Heart left ventricle (tissue), 16 donors: Measurements from ENCODE around the gene PHACTR1. TPM values are rescaled to one million over a fixed set of nuclear protein-coding genes. Genes with fewer than 3 reads are reported as not detected.

Source experiments
- ATAC-seq, 4 donors: fragments of 200-7000 bp; cut with Tn5 transposase; one replicate each; pipeline ENCODE4 v1.9.1; 2020 to 2022; ENCODE audit warnings: moderate library complexity in 4 of 4, mild to moderate bottlenecking in 3 of 4, moderate number of reproducible peaks in 1 of 4
- DNase-seq, 5 donors: peaks; one replicate each; pipeline ENCODE4 v3.0.0-alpha.2; 2020
- H3K27ac ChIP-seq, 12 donors: fragments of 200-600 bp; sonication (generic) in 4 of 12; one replicate each; pipeline versions ENCODE4 v1.5.0 to v1.8.0; 2016 to 2022; ENCODE audit warnings: mild to moderate bottlenecking in 2 of 12
- H3K27me3 ChIP-seq, 9 donors: fragments of 200-600 bp; sonication (generic) in 2 of 9; one replicate each; pipeline versions ENCODE4 v1.5.1 to v1.8.0; 2016 to 2022; ENCODE audit warnings: mild to moderate bottlenecking in 3 of 9
- H3K36me3 ChIP-seq, 9 donors: fragments of 200-600 bp; sonication (generic) in 2 of 9; one replicate each; pipeline versions ENCODE4 v1.5.0 to v1.8.0; 2018 to 2022; ENCODE audit warnings: mild to moderate bottlenecking in 2 of 9
- H3K4me1 ChIP-seq, 12 donors: fragments of 200-600 bp; sonication (generic) in 4 of 12; one replicate each; pipeline versions ENCODE4 v1.5.0 to v1.8.0; 2016 to 2022; ENCODE audit warnings: mild to moderate bottlenecking in 3 of 12
- H3K4me3 ChIP-seq, 12 donors: fragments of 200-600 bp; sonication (generic) in 4 of 12; one replicate each; pipeline versions ENCODE4 v1.5.0 to v1.8.0; 2017 to 2022; ENCODE audit warnings: mild to moderate bottlenecking in 9 of 12, moderate library complexity in 4 of 12
- H3K9me3 ChIP-seq, 12 donors: fragments of 200-600 bp; sonication (generic) in 4 of 12; one replicate each; pipeline versions ENCODE4 v1.5.0 to v1.8.0; 2016 to 2022; ENCODE audit warnings: mild to moderate bottlenecking in 1 of 12
- CTCF ChIP-seq, 12 donors: fragments of 200-600 bp; sonication (generic) in 4 of 12; IDR thresholded peaks; one replicate each; pipeline versions ENCODE4 v1.5.0 to v1.8.0; 2018 to 2022; ENCODE audit warnings: antibody characterized with exemption in 12 of 12, mild to moderate bottlenecking in 5 of 12
- POLR2A ChIP-seq, 2 donors: fragments of 450-650 bp; IDR thresholded peaks; one replicate each; pipeline ENCODE4 v1.6.1; 2017; ENCODE audit warnings: antibody characterized with exemption in 2 of 2, mild to moderate bottlenecking in 2 of 2, moderate library complexity in 2 of 2
- WGBS, 4 donors: extraction: QIAGEN DNeasy Blood & Tissue Kit in 2 of 4; methylation state at CpG; one replicate each; pipeline versions ENCODE4 v1.1.5 to v1.1.7; 2013 to 2018; 5-methylcytosine and 5-hydroxymethylcytosine counted together
- intact Hi-C, 10 donors: fragments of 100-400 bp; cut with DNase I; formaldehyde crosslinking; loops; one replicate each; pipeline versions ENCODE4 v1.11.1 to v1.14.2; 2022
- polyA plus RNA-seq, 2 donors: library from polyadenylated mRNA; stranded (reverse); fragments of 200-250 nt; gene quantifications; one replicate each; pipeline ENCODE4 v1.2.3, GENCODE V29; 2013
- total RNA-seq, 9 donors: library from RNA; depleted of rRNA in 2 of 9; stranded (reverse); fragments of >200 nt in 2 of 9; fragmentation: NEBNext Ultra II Directional in 3 of 9; extraction: Animal tissue kit (Norgen Biotek cat#: 25700) in 3 of 9; gene quantifications; one replicate each; pipeline versions ENCODE4 v1.1.0 to v1.2.4, GENCODE V29; 2016 to 2023
- donor health status: ischemic (EF 13 %, LVEDD 7.1; RV severe dilation, severe dysfunction).
- donor health status: healthy with polysubstance abuse.
- donor health status: DM: no; HTN: yes; CAD: no.
- donor health status: DM: no; HTN: no; CAD: no.
- donor health status: ischemic (EF 25% LVEDD 6.9; RV normal size, moderate dysfunction).
- donor health status: ischemic (EF 25% LVEDD 5.7; RV mildly dilated, moderate dysfunction).
- donor health status: healthy.
- donor health status: DM: yes; HTN: yes; CAD: no.
- donor health status: ischemic (EF 35%, LVEDD 5.7; RV mildly dilated, moderate dysfunction).
- donor health status: nonischemic (EF 11% LVEDD 7.7; RV severe dilation, severe dysfunction).
- donor health status: DM: yes; HTN: yes; CAD: no.
- donor health status: PGD.
- donor health status: ischemic (EF 29% LVEDD 5.4; RV normal size, mild dysfunction).
- donor health status: nonischemic (EF 23%, LVEDD 6.1; RV moderate dilation, normal function).

The PHACTR1 gene
- total and polyA plus RNA-seq, 11 donors, result 21.2 to 238 (median 87.4) TPM

GRCh38 chr6:12693122-12693521, 23.4 kb upstream of the PHACTR1 start:
- peaks cover 0 to under 1% (median 0%) of the 10 kb centered on the region in 12 donors for H3K9me3 ChIP-seq
- H3K36me3 ChIP-seq, result no peaks in the 10 kb centered on the region
- no peak for DNase-seq
- H3K4me1 ChIP-seq, result no peaks in the 10 kb centered on the region
- TF ChIP-seq CTCF (IDR thresholded peaks at IDR 0.05) (no peak), POLR2A (IDR thresholded peaks at IDR 0.05) (no peak)
- ATAC-seq, result no peak
- H3K27me3 ChIP-seq, result peaks cover 0 to 4% (median 0%) of the 10 kb centered on the region in 9 donors
- no peak overlapping the region for H3K27ac ChIP-seq
- intact Hi-C loops, result no loop called here
- H3K4me3 ChIP-seq, result no peak overlapping the region
- 91 to 98% (median 95%) methylated on average over 1 of the region's 1 CpG for WGBS, 4 donors

- Histone ChIP-seq H3K4me1 (no peaks in the 10 kb centered on the region), H3K9me3 (no peaks in the 10 kb centered on the region), H3K4me3 (no peak overlapping the region), H3K27ac (no peak overlapping the region), H3K27me3 (peaks cover 0 to 28% (median 0%) of the 10 kb centered on the region in 9 donors), H3K36me3 (no peaks in the 10 kb centered on the region)
- TF ChIP-seq POLR2A (IDR thresholded peaks at IDR 0.05) (no peak), CTCF (IDR thresholded peaks at IDR 0.05) (no peak)
- DNase-seq (no peak), ATAC-seq (no peak)
- intact Hi-C loops, result no loop called here
- 91 to 94% (median 92%) methylated on average over 4 of the region's 4 CpGs for WGBS, 4 donors
Observed at GRCh38 chr6:12698298-12698697, 18.3 kb upstream of the PHACTR1 start.

GRCh38 chr6:12704946-12705345, 11.6 kb upstream of the PHACTR1 start:
- no peak for DNase-seq
- Histone ChIP-seq H3K36me3 (no peaks in the 10 kb centered on the region), H3K27me3 (peaks cover 0 to 44% (median 0%) of the 10 kb centered on the region in 9 donors), H3K4me1 (no peaks in the 10 kb centered on the region), H3K9me3 (no peaks in the 10 kb centered on the region), H3K27ac (no peak overlapping the region), H3K4me3 (no peak overlapping the region)
- 82 to 91% (median 84%) methylated on average over 1 of the region's 1 CpG for WGBS, 4 donors
- intact Hi-C loops, result no loop called here
- ATAC-seq, result no peak
- no peak for TF ChIP-seq CTCF (IDR thresholded peaks at IDR 0.05)
- TF ChIP-seq POLR2A (IDR thresholded peaks at IDR 0.05), result no peak

- ATAC-seq (no peak), DNase-seq (no peak)
- H3K36me3 ChIP-seq, result no peaks in the 10 kb centered on the region
- WGBS, 4 donors, result 56 to 82% (median 67%) methylated on average over 1 of the region's 1 CpG
- H3K4me1 ChIP-seq, result no peaks in the 10 kb centered on the region
- no peak overlapping the region for H3K27ac ChIP-seq
- TF ChIP-seq POLR2A (IDR thresholded peaks at IDR 0.05) (no peak), CTCF (IDR thresholded peaks at IDR 0.05) (no peak)
- H3K27me3 ChIP-seq, result peaks cover 0 to 33% (median 0%) of the 10 kb centered on the region in 9 donors
- no peaks in the 10 kb centered on the region for H3K9me3 ChIP-seq
- H3K4me3 ChIP-seq, result no peak overlapping the region
- intact Hi-C loops, result no loop called here
Observed at GRCh38 chr6:12709116-12709515, 7.5 kb upstream of the PHACTR1 start.
